ENCODE results near the gene NTN1. TPM values are rescaled to one million over a fixed set of nuclear protein-coding genes. Genes with fewer than 3 reads are reported as not detected.

The NTN1 gene
- total RNA-seq, 4 donors from 2014 or later: 74.3 to 211 (median 107) TPM

- no peaks in the 10 kb centered on the region for H3K9me3 ChIP-seq
- H3K36me3 ChIP-seq: no peaks in the 10 kb centered on the region
- H3K4me3 ChIP-seq: no peak overlapping the region
- no peak for TF ChIP-seq CTCF (IDR thresholded peaks at IDR 0.05)
- no peak for TF ChIP-seq POLR2AphosphoS5 (IDR thresholded peaks at IDR 0.05)
- TF ChIP-seq POLR2A (IDR thresholded peaks at IDR 0.05): no peak
- no peak for TF ChIP-seq EP300 (IDR thresholded peaks at IDR 0.05)
- H3K27me3 ChIP-seq: no peaks in the 10 kb centered on the region
- peak overlapping the region in 2 of 4 donors; percentile 60 to 67 for H3K27ac ChIP-seq
- WGBS, 2 donors (ENCODE audit: low coverage in 1 of 2): 78 to 89% methylated on average over 11 to 13 of the region's 15 CpGs
- ATAC-seq: no peak
- peaks cover 2 to 62% (median 12%) of the 10 kb centered on the region in 3 donors for H3K4me1 ChIP-seq
Measured at GRCh38 chr17:9258115-9259015, 237.1 kb downstream of the NTN1 start.

GRCh38 chr17:9259419-9259818, 238.1 kb downstream of the NTN1 start:
- H3K9me3 ChIP-seq: no peaks in the 10 kb centered on the region
- TF ChIP-seq CTCF (IDR thresholded peaks at IDR 0.05) (no peak), EP300 (IDR thresholded peaks at IDR 0.05) (no peak), POLR2AphosphoS5 (IDR thresholded peaks at IDR 0.05) (peak; percentile 53)
- 48 to 57% methylated on average over 5 to 7 of the region's 10 CpGs for WGBS, 2 donors (ENCODE audit: low coverage in 1 of 2)
- no peak overlapping the region for H3K4me3 ChIP-seq
- no peaks in the 10 kb centered on the region for H3K27me3 ChIP-seq
- no peaks in the 10 kb centered on the region for H3K36me3 ChIP-seq
- peak overlapping the region in 3 of 4 donors; percentile 36 to 60 (median 40) for H3K27ac ChIP-seq
- H3K4me1 ChIP-seq: peaks cover 2 to 62% (median 12%) of the 10 kb centered on the region in 3 donors
- ATAC-seq: peak; percentile 62

- Histone ChIP-seq H3K27me3 (no peaks in the 10 kb centered on the region), H3K27ac (peak overlapping the region in 1 of 4 donors; percentile 60), H3K4me3 (no peak overlapping the region), H3K36me3 (no peaks in the 10 kb centered on the region), H3K9me3 (no peaks in the 10 kb centered on the region), H3K4me1 (peaks cover 2 to 55% (median 11%) of the 10 kb centered on the region in 3 donors)
- no peak for TF ChIP-seq EP300 (IDR thresholded peaks at IDR 0.05)
- TF ChIP-seq POLR2AphosphoS5 (IDR thresholded peaks at IDR 0.05): no peak
- WGBS, 2 donors (ENCODE audit: low coverage in 1 of 2): 66 to 81% methylated on average over 11 to 22 of the region's 24 CpGs
- ATAC-seq: no peak
Measured at GRCh38 chr17:9261081-9262012, 240.0 kb downstream of the NTN1 start.

- Histone ChIP-seq H3K9me3 (no peaks in the 10 kb centered on the region), H3K36me3 (no peaks in the 10 kb centered on the region), H3K4me1 (peaks cover 0 to 18% (median 0%) of the 10 kb centered on the region in 3 donors), H3K27ac (peak overlapping the region in 1 of 4 donors; percentile 52), H3K4me3 (no peak overlapping the region), H3K27me3 (no peaks in the 10 kb centered on the region)
- TF ChIP-seq POLR2A (IDR thresholded peaks at IDR 0.05): no peak
- peak; percentile 55 for TF ChIP-seq POLR2AphosphoS5 (IDR thresholded peaks at IDR 0.05)
- no peak for TF ChIP-seq EP300 (IDR thresholded peaks at IDR 0.05)
- no peak for TF ChIP-seq CTCF (IDR thresholded peaks at IDR 0.05)
- WGBS, 2 donors (ENCODE audit: low coverage in 1 of 2): 68 to 78% methylated on average over 8 of the region's 14 CpGs
- no peak for ATAC-seq
Measured at GRCh38 chr17:9266031-9266680, 244.8 kb downstream of the NTN1 start.

All from gastroesophageal sphincter (tissue), 4 donors.